ENCODE data around the gene PDCD7.

The PDCD7 gene

DNA sequence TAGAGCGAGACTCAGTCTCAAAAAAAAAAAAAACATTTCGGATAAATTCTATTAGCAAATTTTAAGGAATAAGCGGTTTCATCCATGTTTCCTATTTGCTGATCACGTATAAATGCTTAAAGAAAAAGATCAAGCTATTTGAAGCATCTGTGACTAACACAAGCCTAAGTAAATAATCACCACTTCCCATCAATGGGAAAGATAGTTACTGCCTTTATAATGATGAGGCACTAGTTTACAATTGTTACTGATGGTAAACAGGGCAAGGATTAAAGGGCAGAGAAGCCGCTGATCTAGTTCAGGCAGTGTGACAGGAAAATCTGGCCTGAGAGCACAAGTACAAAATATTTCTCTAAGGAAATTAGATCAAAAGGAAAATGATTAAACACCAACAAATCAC lies 37.8 kb upstream of the PDCD7 start:
- no peak overlapping the region for H3K27ac ChIP-seq (ENCODE audit: low read depth, low read length, poor library complexity, severe bottlenecking)

DNA sequence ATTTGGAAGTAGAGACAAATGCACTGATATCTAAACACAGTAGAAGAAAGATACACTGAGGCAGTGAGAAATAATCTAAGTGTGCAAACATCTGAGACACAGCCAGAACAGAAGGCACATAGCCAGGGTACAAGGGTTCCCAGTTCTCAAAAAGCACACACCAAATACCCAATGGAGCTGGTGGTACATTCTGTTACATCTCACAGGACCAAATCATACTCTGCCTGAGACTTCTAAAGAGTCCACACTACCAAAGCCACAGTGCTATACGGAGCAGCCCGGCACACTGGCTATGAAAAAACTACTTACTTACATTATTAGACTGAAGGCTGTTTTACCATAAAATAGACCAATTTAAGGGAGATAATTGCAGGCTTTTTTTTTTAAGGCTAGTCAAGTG lies 32.3 kb upstream of the PDCD7 start:
- no peak overlapping the region for H3K4me3 ChIP-seq (ENCODE audit: low read depth, low read length, poor library complexity, severe bottlenecking)
- no peak overlapping the region for H3K4me2 ChIP-seq (ENCODE audit: low read length)
- no peak for TF ChIP-seq EZH2 (IDR thresholded peaks at IDR 0.05; ENCODE audit: borderline replicate concordance, low read length)
- H3K79me2 ChIP-seq (ENCODE audit: insufficient read depth, low read length), result no peaks in the 10 kb centered on the region
- H3K36me3 ChIP-seq (ENCODE audit: insufficient read depth, low read length), result peaks cover 60% of the 10 kb centered on the region
- H3K9me2 ChIP-seq (ENCODE audit: low read depth, low read length), result no peaks in the 10 kb centered on the region
- no peak overlapping the region for H3K27ac ChIP-seq (ENCODE audit: low read depth, low read length, poor library complexity, severe bottlenecking)
- H3F3A ChIP-seq (ENCODE audit: insufficient read depth, low read length), result no peaks in the 10 kb centered on the region
- no peaks in the 10 kb centered on the region for H4K20me1 ChIP-seq (ENCODE audit: insufficient read depth, low read length)
- H3K4me1 ChIP-seq (ENCODE audit: insufficient read depth, low read length, severe bottlenecking), result no peaks in the 10 kb centered on the region
- H3K9ac ChIP-seq (ENCODE audit: low read length), result no peak overlapping the region
- H3K27me3 ChIP-seq (ENCODE audit: insufficient read depth, low read length), result no peaks in the 10 kb centered on the region
- no peak overlapping the region for H2AFZ ChIP-seq (ENCODE audit: low read length)
- no peaks in the 10 kb centered on the region for H3K9me3 ChIP-seq (ENCODE audit: low read length)

More for the DNA sequence above, 37.8 kb upstream of the PDCD7 start:
- Histone ChIP-seq H3F3A (ENCODE audit: insufficient read depth, low read length) (no peaks in the 10 kb centered on the region), H2AFZ (ENCODE audit: low read length) (no peak overlapping the region), H3K9ac (ENCODE audit: low read length) (no peak overlapping the region), H3K4me3 (ENCODE audit: low read depth, low read length, poor library complexity, severe bottlenecking) (no peak overlapping the region), H3K36me3 (ENCODE audit: insufficient read depth, low read length) (peaks cover 63% of the 10 kb centered on the region), H3K27me3 (ENCODE audit: insufficient read depth, low read length) (no peaks in the 10 kb centered on the region), H3K4me2 (ENCODE audit: low read length) (no peak overlapping the region), H3K9me3 (ENCODE audit: low read length) (no peaks in the 10 kb centered on the region), H4K20me1 (ENCODE audit: insufficient read depth, low read length) (no peaks in the 10 kb centered on the region), H3K4me1 (ENCODE audit: insufficient read depth, low read length, severe bottlenecking) (no peaks in the 10 kb centered on the region), H3K79me2 (ENCODE audit: insufficient read depth, low read length) (no peaks in the 10 kb centered on the region), H3K9me2 (ENCODE audit: low read depth, low read length) (no peaks in the 10 kb centered on the region)
- no peak for TF ChIP-seq EZH2 (IDR thresholded peaks at IDR 0.05; ENCODE audit: borderline replicate concordance, low read length)
- TF ChIP-seq, protein P1, sequence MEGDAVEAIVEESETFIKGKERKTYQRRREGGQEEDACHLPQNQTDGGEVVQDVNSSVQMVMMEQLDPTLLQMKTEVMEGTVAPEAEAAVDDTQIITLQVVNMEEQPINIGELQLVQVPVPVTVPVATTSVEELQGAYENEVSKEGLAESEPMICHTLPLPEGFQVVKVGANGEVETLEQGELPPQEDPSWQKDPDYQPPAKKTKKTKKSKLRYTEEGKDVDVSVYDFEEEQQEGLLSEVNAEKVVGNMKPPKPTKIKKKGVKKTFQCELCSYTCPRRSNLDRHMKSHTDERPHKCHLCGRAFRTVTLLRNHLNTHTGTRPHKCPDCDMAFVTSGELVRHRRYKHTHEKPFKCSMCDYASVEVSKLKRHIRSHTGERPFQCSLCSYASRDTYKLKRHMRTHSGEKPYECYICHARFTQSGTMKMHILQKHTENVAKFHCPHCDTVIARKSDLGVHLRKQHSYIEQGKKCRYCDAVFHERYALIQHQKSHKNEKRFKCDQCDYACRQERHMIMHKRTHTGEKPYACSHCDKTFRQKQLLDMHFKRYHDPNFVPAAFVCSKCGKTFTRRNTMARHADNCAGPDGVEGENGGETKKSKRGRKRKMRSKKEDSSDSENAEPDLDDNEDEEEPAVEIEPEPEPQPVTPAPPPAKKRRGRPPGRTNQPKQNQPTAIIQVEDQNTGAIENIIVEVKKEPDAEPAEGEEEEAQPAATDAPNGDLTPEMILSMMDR (IDR thresholded peaks at IDR 0.05; ENCODE audit: low read length), result no peak

DNA sequence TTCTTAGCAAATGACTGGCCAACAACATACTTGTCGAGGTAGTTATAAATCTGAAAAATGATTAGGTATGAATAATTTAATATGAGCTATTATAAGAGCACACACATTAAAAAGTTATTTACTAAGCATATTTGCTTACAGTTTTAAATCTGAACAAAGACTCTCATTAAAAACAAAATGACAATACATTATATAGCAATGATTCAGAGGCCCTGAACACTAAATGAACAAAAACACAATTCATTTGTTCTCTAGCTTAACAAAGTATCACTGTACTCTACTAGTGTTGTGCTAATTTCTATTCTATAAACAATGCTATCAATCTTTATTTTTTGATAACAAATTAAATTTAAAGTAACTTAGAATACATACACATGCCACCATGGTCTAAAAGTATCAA lies 30.5 kb upstream of the PDCD7 start:
- no peak overlapping the region for H2AFZ ChIP-seq (ENCODE audit: low read length)
- H3K4me1 ChIP-seq (ENCODE audit: insufficient read depth, low read length, severe bottlenecking), result no peaks in the 10 kb centered on the region
- H4K20me1 ChIP-seq (ENCODE audit: insufficient read depth, low read length), result no peaks in the 10 kb centered on the region
- no peaks in the 10 kb centered on the region for H3K79me2 ChIP-seq (ENCODE audit: insufficient read depth, low read length)
- TF ChIP-seq EZH2 (IDR thresholded peaks at IDR 0.05; ENCODE audit: borderline replicate concordance, low read length), result no peak
- TF ChIP-seq, protein P1 (IDR thresholded peaks at IDR 0.05; ENCODE audit: low read length), result no peak
- no peaks in the 10 kb centered on the region for H3F3A ChIP-seq (ENCODE audit: insufficient read depth, low read length)
- no peak overlapping the region for H3K27ac ChIP-seq (ENCODE audit: low read depth, low read length, poor library complexity, severe bottlenecking)
- H3K9ac ChIP-seq (ENCODE audit: low read length), result no peak overlapping the region
- H3K4me3 ChIP-seq (ENCODE audit: low read depth, low read length, poor library complexity, severe bottlenecking), result no peak overlapping the region
- H3K27me3 ChIP-seq (ENCODE audit: insufficient read depth, low read length), result no peaks in the 10 kb centered on the region
- H3K9me3 ChIP-seq (ENCODE audit: low read length), result no peaks in the 10 kb centered on the region
- peaks cover 58% of the 10 kb centered on the region for H3K36me3 ChIP-seq (ENCODE audit: insufficient read depth, low read length)
- no peak overlapping the region for H3K4me2 ChIP-seq (ENCODE audit: low read length)
- H3K9me2 ChIP-seq (ENCODE audit: low read depth, low read length), result no peaks in the 10 kb centered on the region

DNA sequence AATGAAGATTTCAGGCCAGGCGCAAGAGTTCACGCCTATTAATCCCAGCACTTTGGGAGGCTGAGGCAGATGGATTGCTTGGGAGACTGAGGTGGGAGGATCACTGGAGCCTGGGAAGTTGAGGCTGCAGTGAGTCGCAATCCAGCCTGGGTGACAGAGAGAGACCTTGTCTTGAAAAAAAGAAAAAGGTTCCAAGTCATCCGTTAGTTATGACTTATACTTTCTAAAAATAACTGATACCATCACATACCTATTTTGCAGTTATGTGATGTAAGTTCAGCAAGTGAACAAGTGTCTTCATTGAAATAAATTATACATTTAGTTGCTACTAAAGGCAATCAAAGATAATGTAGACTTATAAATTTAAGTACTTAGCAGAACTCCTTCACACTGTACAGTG lies 29.4 kb upstream of the PDCD7 start:
- no peak overlapping the region for H3K9ac ChIP-seq (ENCODE audit: low read length)
- H2AFZ ChIP-seq (ENCODE audit: low read length), result no peak overlapping the region
- H3K9me3 ChIP-seq (ENCODE audit: low read length), result no peaks in the 10 kb centered on the region
- H3K27ac ChIP-seq (ENCODE audit: low read depth, low read length, poor library complexity, severe bottlenecking), result no peak overlapping the region
- no peaks in the 10 kb centered on the region for H3F3A ChIP-seq (ENCODE audit: insufficient read depth, low read length)
- H3K9me2 ChIP-seq (ENCODE audit: low read depth, low read length), result no peaks in the 10 kb centered on the region
- TF ChIP-seq, protein P1 (IDR thresholded peaks at IDR 0.05; ENCODE audit: low read length), result no peak
- TF ChIP-seq EZH2 (IDR thresholded peaks at IDR 0.05; ENCODE audit: borderline replicate concordance, low read length), result no peak
- no peaks in the 10 kb centered on the region for H3K4me1 ChIP-seq (ENCODE audit: insufficient read depth, low read length, severe bottlenecking)
- no peaks in the 10 kb centered on the region for H3K27me3 ChIP-seq (ENCODE audit: insufficient read depth, low read length)
- H3K4me2 ChIP-seq (ENCODE audit: low read length), result no peak overlapping the region
- no peak overlapping the region for H3K4me3 ChIP-seq (ENCODE audit: low read depth, low read length, poor library complexity, severe bottlenecking)
- peaks cover 64% of the 10 kb centered on the region for H3K36me3 ChIP-seq (ENCODE audit: insufficient read depth, low read length)
- H4K20me1 ChIP-seq (ENCODE audit: insufficient read depth, low read length), result no peaks in the 10 kb centered on the region
- no peaks in the 10 kb centered on the region for H3K79me2 ChIP-seq (ENCODE audit: insufficient read depth, low read length)
